Measurements from ENCODE around the gene HAPLN1.

Gene HAPLN1

GRCh38 chr5:83657807-83658525 lies 62.7 kb downstream of the HAPLN1 start:
- Histone ChIP-seq H4K8ac (ENCODE audit: low read depth, low read length) (no peak overlapping the region), H3K9ac (ENCODE audit: low read depth, low read length, poor library complexity) (no peak overlapping the region), H2AFZ (ENCODE audit: low read length) (no peak overlapping the region), H3K27ac (replicated peaks; ENCODE audit: low read length) (no peak overlapping the region), H3K4me3 (ENCODE audit: low read length in 2 of 2) (no peak overlapping the region), H4K91ac (ENCODE audit: low read depth, low read length, poor library complexity) (no peak overlapping the region), H2BK120ac (ENCODE audit: low read depth, low read length) (no peak overlapping the region), H2BK15ac (ENCODE audit: low read length) (no peak overlapping the region), H2AK5ac (ENCODE audit: low read depth, low read length) (no peak overlapping the region), H2BK5ac (ENCODE audit: low read length) (no peak overlapping the region), H3K36me3 (replicated peaks in 1 of 2; ENCODE audit: control insufficient read depth in 2 of 2, insufficient read depth in 2 of 2, low read length in 2 of 2) (no peaks in the 10 kb centered on the region), H3K4me1 (ENCODE audit: control insufficient read depth in 2 of 2, insufficient read depth in 1 of 2, low read depth in 1 of 2, low read length in 2 of 2) (no peaks in the 10 kb centered on the region), H3K23ac (ENCODE audit: low read depth, low read length, poor library complexity) (no peak overlapping the region), H3K14ac (ENCODE audit: low read length) (no peak overlapping the region), H2BK12ac (ENCODE audit: low read length) (no peak overlapping the region), H3K79me1 (ENCODE audit: low read depth, low read length) (no peaks in the 10 kb centered on the region), H3K9me3 (replicated peaks in 1 of 2; ENCODE audit: control insufficient read depth in 2 of 2, insufficient read depth in 1 of 2, low read depth in 1 of 2, low read length in 2 of 2) (no peaks in the 10 kb centered on the region), H3K18ac (ENCODE audit: low read length) (no peak overlapping the region), H3K4me2 (ENCODE audit: insufficient read depth, low read length, poor library complexity, severe bottlenecking) (no peak overlapping the region), H3K27me3 (ENCODE audit: control insufficient read depth in 3 of 3, insufficient read depth in 3 of 3, low read depth in 1 of 3, low read length in 3 of 3) (no peaks in the 10 kb centered on the region), H3K4ac (ENCODE audit: low read length) (no peak overlapping the region)
- no peak for DNase-seq (ENCODE audit: low spot score)
- no CpG with 5 or more reads among the region's 1 CpG for WGBS, 2 donors (ENCODE audit: extremely low coverage in 2 of 2, insufficient read length in 2 of 2, insufficient replicate concordance in 1 of 2)

- Histone ChIP-seq H3K27me3 (ENCODE audit: control insufficient read depth in 3 of 3, insufficient read depth in 3 of 3, low read depth in 1 of 3, low read length in 3 of 3) (no peaks in the 10 kb centered on the region), H3K4me3 (ENCODE audit: low read length in 2 of 2) (no peak overlapping the region), H3K14ac (ENCODE audit: low read length) (no peak overlapping the region), H2AFZ (ENCODE audit: low read length) (no peak overlapping the region), H4K91ac (ENCODE audit: low read depth, low read length, poor library complexity) (no peak overlapping the region), H3K4me2 (ENCODE audit: insufficient read depth, low read length, poor library complexity, severe bottlenecking) (no peak overlapping the region), H3K4ac (ENCODE audit: low read length) (no peak overlapping the region), H2BK120ac (ENCODE audit: low read depth, low read length) (no peak overlapping the region), H2AK5ac (ENCODE audit: low read depth, low read length) (no peak overlapping the region), H2BK5ac (ENCODE audit: low read length) (no peak overlapping the region), H3K27ac (replicated peaks; ENCODE audit: low read length) (no peak overlapping the region), H3K79me1 (ENCODE audit: low read depth, low read length) (no peaks in the 10 kb centered on the region), H3K23ac (ENCODE audit: low read depth, low read length, poor library complexity) (no peak overlapping the region), H3K18ac (ENCODE audit: low read length) (no peak overlapping the region), H3K9me3 (replicated peaks in 1 of 2; ENCODE audit: control insufficient read depth in 2 of 2, insufficient read depth in 1 of 2, low read depth in 1 of 2, low read length in 2 of 2) (no peaks in the 10 kb centered on the region), H2BK12ac (ENCODE audit: low read length) (no peak overlapping the region), H4K8ac (ENCODE audit: low read depth, low read length) (no peak overlapping the region), H3K9ac (ENCODE audit: low read depth, low read length, poor library complexity) (no peak overlapping the region), H2BK15ac (ENCODE audit: low read length) (no peak overlapping the region), H3K36me3 (replicated peaks in 1 of 2; ENCODE audit: control insufficient read depth in 2 of 2, insufficient read depth in 2 of 2, low read length in 2 of 2) (no peaks in the 10 kb centered on the region), H3K4me1 (ENCODE audit: control insufficient read depth in 2 of 2, insufficient read depth in 1 of 2, low read depth in 1 of 2, low read length in 2 of 2) (no peaks in the 10 kb centered on the region)
- no CpG with 5 or more reads among the region's 1 CpG for WGBS, 2 donors (ENCODE audit: extremely low coverage in 2 of 2, insufficient read length in 2 of 2, insufficient replicate concordance in 1 of 2)
- no peak for DNase-seq (ENCODE audit: low spot score)
Observed at GRCh38 chr5:83654427-83654994, 66.1 kb downstream of the HAPLN1 start.

DNA sequence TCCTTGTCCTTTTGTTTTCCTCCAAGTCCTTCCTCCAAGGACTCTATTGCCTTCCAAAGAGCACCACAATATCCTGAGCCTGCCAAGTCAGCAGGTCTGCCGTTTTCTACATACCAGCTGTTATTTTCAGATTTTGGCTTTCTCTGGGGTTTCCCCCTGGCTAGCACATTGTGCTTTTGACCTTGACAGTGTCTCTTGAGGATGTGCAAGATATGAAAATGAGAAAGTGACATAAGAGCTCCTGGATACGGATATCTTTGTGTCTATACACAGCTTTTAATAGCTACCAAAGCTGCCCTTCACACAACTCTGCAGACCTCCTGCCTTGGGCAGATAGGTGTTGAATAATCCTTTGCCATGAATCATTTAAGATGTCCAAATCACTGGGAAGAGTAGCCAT lies 67.0 kb downstream of the HAPLN1 start:
- H3K79me1 ChIP-seq (ENCODE audit: low read depth, low read length): no peaks in the 10 kb centered on the region
- no peak overlapping the region for H4K8ac ChIP-seq (ENCODE audit: low read depth, low read length)
- no peak overlapping the region for H3K4me3 ChIP-seq (ENCODE audit: low read length in 2 of 2)
- WGBS, 2 donors (ENCODE audit: extremely low coverage in 2 of 2, insufficient read length in 2 of 2, insufficient replicate concordance in 1 of 2): no CpG with 5 or more reads among the region's 2 CpGs
- H3K4me1 ChIP-seq (ENCODE audit: control insufficient read depth in 2 of 2, insufficient read depth in 1 of 2, low read depth in 1 of 2, low read length in 2 of 2): no peaks in the 10 kb centered on the region
- no peak overlapping the region for H4K91ac ChIP-seq (ENCODE audit: low read depth, low read length, poor library complexity)
- H3K23ac ChIP-seq (ENCODE audit: low read depth, low read length, poor library complexity): no peak overlapping the region
- H2AFZ ChIP-seq (ENCODE audit: low read length): peak overlapping the region; percentile 39
- H2BK12ac ChIP-seq (ENCODE audit: low read length): no peak overlapping the region
- H3K4ac ChIP-seq (ENCODE audit: low read length): no peak overlapping the region
- H3K14ac ChIP-seq (ENCODE audit: low read length): no peak overlapping the region
- H3K36me3 ChIP-seq (replicated peaks in 1 of 2; ENCODE audit: control insufficient read depth in 2 of 2, insufficient read depth in 2 of 2, low read length in 2 of 2): no peaks in the 10 kb centered on the region
- H2BK15ac ChIP-seq (ENCODE audit: low read length): no peak overlapping the region
- DNase-seq (ENCODE audit: low spot score): no peak
- no peaks in the 10 kb centered on the region for H3K27me3 ChIP-seq (ENCODE audit: control insufficient read depth in 3 of 3, insufficient read depth in 3 of 3, low read depth in 1 of 3, low read length in 3 of 3)
- H3K27ac ChIP-seq (replicated peaks; ENCODE audit: low read length): no peak overlapping the region
- no peaks in the 10 kb centered on the region for H3K9me3 ChIP-seq (replicated peaks in 1 of 2; ENCODE audit: control insufficient read depth in 2 of 2, insufficient read depth in 1 of 2, low read depth in 1 of 2, low read length in 2 of 2)
- H3K9ac ChIP-seq (ENCODE audit: low read depth, low read length, poor library complexity): no peak overlapping the region
- H3K18ac ChIP-seq (ENCODE audit: low read length): no peak overlapping the region
- H3K4me2 ChIP-seq (ENCODE audit: insufficient read depth, low read length, poor library complexity, severe bottlenecking): no peak overlapping the region
- no peak overlapping the region for H2BK5ac ChIP-seq (ENCODE audit: low read length)
- no peak overlapping the region for H2BK120ac ChIP-seq (ENCODE audit: low read depth, low read length)
- H2AK5ac ChIP-seq (ENCODE audit: low read depth, low read length): no peak overlapping the region

- Histone ChIP-seq H3K23ac (ENCODE audit: low read depth, low read length, poor library complexity) (no peak overlapping the region), H2BK120ac (ENCODE audit: low read depth, low read length) (no peak overlapping the region), H2AFZ (ENCODE audit: low read length) (no peak overlapping the region), H2BK12ac (ENCODE audit: low read length) (no peak overlapping the region), H2AK5ac (ENCODE audit: low read depth, low read length) (no peak overlapping the region), H4K8ac (ENCODE audit: low read depth, low read length) (no peak overlapping the region), H3K4me3 (ENCODE audit: low read length in 2 of 2) (no peak overlapping the region), H3K4me1 (ENCODE audit: control insufficient read depth in 2 of 2, insufficient read depth in 1 of 2, low read depth in 1 of 2, low read length in 2 of 2) (peaks cover 0 to 12% of the 10 kb centered on the region in 2 donors), H2BK15ac (ENCODE audit: low read length) (no peak overlapping the region), H3K27me3 (ENCODE audit: control insufficient read depth in 3 of 3, insufficient read depth in 3 of 3, low read depth in 1 of 3, low read length in 3 of 3) (no peaks in the 10 kb centered on the region), H3K36me3 (replicated peaks in 1 of 2; ENCODE audit: control insufficient read depth in 2 of 2, insufficient read depth in 2 of 2, low read length in 2 of 2) (no peaks in the 10 kb centered on the region), H3K9me3 (replicated peaks in 1 of 2; ENCODE audit: control insufficient read depth in 2 of 2, insufficient read depth in 1 of 2, low read depth in 1 of 2, low read length in 2 of 2) (no peaks in the 10 kb centered on the region), H3K9ac (ENCODE audit: low read depth, low read length, poor library complexity) (no peak overlapping the region), H3K14ac (ENCODE audit: low read length) (no peak overlapping the region), H4K91ac (ENCODE audit: low read depth, low read length, poor library complexity) (no peak overlapping the region), H3K4me2 (ENCODE audit: insufficient read depth, low read length, poor library complexity, severe bottlenecking) (no peak overlapping the region), H2BK5ac (ENCODE audit: low read length) (no peak overlapping the region), H3K18ac (ENCODE audit: low read length) (no peak overlapping the region), H3K79me1 (ENCODE audit: low read depth, low read length) (no peaks in the 10 kb centered on the region), H3K27ac (replicated peaks; ENCODE audit: low read length) (no peak overlapping the region), H3K4ac (ENCODE audit: low read length) (no peak overlapping the region)
- no CpG with 5 or more reads among the region's 1 CpG for WGBS, 2 donors (ENCODE audit: extremely low coverage in 2 of 2, insufficient read length in 2 of 2, insufficient replicate concordance in 1 of 2)
- DNase-seq (ENCODE audit: low spot score): no peak
Observed at GRCh38 chr5:83645936-83646335, 74.7 kb downstream of the HAPLN1 start.
